ENCODE results near the gene SH2D7.

SH2D7 gene

DNA sequence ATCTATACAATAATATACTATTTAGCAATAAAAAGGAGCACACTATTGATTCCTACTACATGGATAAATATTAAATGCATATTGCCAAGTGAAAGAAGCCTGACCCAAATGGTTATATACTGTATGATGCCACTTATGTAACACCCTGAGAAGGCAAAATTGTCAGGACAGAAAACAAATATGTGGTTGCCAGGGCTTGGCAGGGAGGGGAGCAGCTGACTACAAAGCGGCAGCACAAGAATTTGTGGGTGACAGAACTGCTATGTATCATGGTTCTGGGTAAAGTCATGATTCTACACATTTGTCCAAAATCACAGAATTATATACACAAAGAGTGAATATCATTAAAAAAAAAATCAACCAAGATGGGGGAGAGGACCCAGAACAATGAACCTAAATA is 37.4 kb upstream of the SH2D7 start:
- TF ChIP-seq, protein P1, sequence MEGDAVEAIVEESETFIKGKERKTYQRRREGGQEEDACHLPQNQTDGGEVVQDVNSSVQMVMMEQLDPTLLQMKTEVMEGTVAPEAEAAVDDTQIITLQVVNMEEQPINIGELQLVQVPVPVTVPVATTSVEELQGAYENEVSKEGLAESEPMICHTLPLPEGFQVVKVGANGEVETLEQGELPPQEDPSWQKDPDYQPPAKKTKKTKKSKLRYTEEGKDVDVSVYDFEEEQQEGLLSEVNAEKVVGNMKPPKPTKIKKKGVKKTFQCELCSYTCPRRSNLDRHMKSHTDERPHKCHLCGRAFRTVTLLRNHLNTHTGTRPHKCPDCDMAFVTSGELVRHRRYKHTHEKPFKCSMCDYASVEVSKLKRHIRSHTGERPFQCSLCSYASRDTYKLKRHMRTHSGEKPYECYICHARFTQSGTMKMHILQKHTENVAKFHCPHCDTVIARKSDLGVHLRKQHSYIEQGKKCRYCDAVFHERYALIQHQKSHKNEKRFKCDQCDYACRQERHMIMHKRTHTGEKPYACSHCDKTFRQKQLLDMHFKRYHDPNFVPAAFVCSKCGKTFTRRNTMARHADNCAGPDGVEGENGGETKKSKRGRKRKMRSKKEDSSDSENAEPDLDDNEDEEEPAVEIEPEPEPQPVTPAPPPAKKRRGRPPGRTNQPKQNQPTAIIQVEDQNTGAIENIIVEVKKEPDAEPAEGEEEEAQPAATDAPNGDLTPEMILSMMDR (IDR thresholded peaks at IDR 0.05; ENCODE audit: low read depth, low read length, missing control alignments), result no peak
- no peak overlapping the region for H3K4me3 ChIP-seq (ENCODE audit: low read depth, low read length)
- DNase-seq (ENCODE audit: low read depth), result no peak

DNA sequence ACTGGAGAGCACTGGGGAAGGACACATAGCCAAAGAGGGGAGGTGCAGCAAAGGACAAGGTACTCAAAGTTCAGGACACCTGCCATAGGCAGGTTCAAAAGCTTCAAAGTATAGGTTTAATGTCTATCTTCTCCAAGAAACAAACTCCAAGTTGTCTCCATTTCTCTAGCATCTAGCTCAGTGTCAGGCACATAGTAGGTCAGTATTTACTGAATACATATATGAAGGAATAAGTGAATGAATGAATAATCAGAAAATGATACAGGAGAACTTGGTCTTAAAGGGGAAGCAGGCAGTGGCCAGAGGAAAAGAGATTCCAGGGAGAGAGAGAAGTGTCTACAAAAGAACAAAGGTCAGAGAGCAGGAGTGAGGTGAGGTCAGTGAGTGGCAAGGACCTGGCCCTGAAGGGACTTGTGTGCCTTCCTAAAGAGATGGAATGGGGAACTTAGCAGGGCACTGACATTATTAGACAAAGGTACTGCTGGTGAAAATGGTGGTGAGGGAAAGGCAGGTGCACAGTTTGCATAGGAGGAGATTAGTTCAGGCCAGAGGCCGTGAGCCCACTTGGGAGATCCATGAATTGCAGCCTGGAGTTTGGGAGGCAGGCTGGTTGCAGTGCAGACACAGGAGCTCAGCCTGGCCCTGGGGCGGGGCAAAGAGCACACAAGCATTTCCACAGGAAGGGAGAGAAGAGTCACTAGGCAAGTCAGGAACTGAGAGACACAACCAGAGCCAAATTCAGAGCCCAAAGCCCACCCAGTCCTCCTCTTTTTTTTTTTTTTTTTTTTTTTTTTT is 36.2 kb upstream of the SH2D7 start:
- TF ChIP-seq, protein P1 (IDR thresholded peaks at IDR 0.05; ENCODE audit: low read depth, low read length, missing control alignments), result no peak
- DNase-seq (ENCODE audit: low read depth), result no peak
- H3K4me3 ChIP-seq (ENCODE audit: low read depth, low read length), result no peak overlapping the region

DNA sequence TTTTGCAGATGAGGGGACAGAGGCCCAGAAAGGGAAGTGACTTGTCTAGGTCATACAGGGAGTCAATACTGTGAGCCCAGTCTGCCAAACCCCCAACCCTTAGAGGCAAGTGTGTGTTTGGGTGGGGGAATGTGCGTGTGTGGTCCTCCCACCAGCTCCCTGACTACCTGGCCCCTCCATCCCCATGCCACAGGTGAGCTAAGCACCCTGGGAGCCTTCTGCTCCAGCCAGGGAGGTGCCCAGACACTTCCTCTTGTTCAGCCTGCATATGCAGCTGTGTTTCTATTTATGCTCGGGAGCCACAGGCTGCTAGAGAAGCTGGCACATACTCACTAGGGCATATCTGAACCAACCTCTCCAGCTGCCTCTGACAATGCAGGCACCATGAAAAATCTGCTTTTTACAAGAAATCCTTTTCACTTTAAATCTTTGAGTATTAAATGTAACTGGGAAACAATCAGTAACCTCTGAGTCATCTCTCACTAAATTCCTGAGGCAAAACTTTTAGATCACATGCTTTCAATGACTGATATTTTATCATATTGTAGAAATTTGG is 35.6 kb upstream of the SH2D7 start:
- DNase-seq (ENCODE audit: low read depth), result no peak
- TF ChIP-seq, protein P1 (IDR thresholded peaks at IDR 0.05; ENCODE audit: low read depth, low read length, missing control alignments), result no peak
- no peak overlapping the region for H3K4me3 ChIP-seq (ENCODE audit: low read depth, low read length)

DNA sequence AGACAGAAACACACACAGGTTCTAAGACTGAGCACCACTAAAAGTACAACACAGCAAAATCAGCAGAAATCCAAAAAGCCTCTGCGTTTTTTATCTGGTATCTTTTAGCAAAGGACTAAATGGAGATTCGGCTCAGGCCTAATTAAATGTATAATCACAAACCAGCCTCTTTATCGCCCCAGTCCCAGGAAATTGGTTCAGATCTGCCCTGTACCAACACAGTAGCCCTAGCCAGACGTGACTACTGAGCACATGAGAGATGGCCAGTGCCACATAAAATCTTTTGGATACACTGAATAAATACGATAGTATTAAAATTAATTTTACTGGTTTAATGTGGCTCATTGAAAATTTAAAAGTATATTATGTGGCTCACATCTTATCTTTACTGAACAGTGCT is 34.6 kb upstream of the SH2D7 start:
- DNase-seq (ENCODE audit: low read depth), result no peak
- TF ChIP-seq, protein P1 (IDR thresholded peaks at IDR 0.05; ENCODE audit: low read depth, low read length, missing control alignments), result no peak
- no peak overlapping the region for H3K4me3 ChIP-seq (ENCODE audit: low read depth, low read length)

DNA sequence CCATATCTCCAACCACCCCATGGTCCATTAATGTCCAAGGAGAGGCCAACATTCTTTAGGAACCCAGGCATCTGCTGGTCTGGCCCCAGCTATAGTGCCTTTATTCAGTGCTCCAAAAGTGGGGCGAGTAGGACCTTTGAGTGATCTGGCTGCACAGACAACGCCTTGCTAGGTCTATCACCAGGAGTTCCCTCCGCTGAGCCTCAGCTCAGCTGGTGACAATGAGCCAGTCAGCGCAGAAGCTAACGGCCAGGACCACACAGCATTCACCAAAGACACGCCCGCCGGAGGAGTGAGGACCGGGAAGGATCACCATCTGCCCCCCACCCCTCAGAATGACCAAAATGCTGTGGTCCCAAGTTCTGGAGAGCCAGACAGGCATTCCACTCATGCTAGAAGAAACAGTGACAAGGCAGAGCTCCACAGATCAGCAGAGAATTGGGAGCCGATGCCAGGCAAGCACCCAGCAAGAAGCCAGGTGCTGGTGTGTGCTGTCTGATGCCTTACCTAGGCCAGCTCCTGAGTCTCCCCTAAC is 33.9 kb upstream of the SH2D7 start:
- TF ChIP-seq, protein P1 (IDR thresholded peaks at IDR 0.05; ENCODE audit: low read depth, low read length, missing control alignments), result no peak
- H3K4me3 ChIP-seq (ENCODE audit: low read depth, low read length), result no peak overlapping the region
- no peak for DNase-seq (ENCODE audit: low read depth)

DNA sequence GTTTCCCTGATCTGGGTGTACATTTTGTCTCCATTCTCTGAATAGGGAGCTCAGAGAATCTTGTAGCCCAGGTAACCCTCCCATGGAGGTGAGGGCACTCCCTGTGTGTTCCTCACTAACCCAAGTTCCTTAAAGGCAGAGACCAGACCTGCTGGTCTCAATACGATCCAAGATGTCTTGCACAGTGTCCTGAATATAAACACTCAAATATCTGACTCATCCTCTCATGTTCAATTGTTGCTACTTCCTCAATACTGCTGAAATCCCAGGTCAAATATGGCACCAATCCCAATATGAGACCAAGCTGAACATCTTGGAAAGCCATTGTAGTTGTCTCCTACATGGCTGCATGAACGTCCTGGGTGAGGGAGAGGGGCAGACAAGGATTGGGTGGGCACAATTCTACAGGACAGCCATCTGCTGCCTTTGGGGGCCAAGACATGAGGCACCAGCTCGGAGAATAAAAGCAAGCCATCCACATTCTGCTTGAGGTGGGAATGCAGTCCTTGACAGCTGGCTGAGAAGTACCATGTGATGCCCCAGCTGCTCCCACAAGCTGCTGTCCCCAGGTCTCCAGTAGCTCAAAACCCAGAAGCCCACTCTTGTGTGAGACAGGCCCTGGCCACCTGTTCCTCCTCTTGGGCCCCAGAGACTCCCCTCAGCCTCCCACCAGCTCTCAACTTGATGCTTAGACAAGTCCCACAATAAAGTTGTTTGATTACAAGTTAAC is 33.1 kb upstream of the SH2D7 start:
- no peak overlapping the region for H3K4me3 ChIP-seq (ENCODE audit: low read depth, low read length)
- DNase-seq (ENCODE audit: low read depth), result no peak
- TF ChIP-seq, protein P1 (IDR thresholded peaks at IDR 0.05; ENCODE audit: low read depth, low read length, missing control alignments), result no peak

Measured in GM12864 (cell line).